ENCODE results near the gene TOR2A.

Gene TOR2A

GRCh38 chr9:127720031-127720864, 14.8 kb downstream of the TOR2A start:
- no peak for DNase-seq (ENCODE audit: low read depth)

GRCh38 chr9:127717766-127718165, 17.3 kb downstream of the TOR2A start:
- no peak for DNase-seq (ENCODE audit: low read depth)

- DNase-seq (ENCODE audit: low read depth): no peak
These were observed 18.7 kb downstream of the TOR2A start for GRCh38 chr9:127716412-127716811.

- DNase-seq (ENCODE audit: low read depth): peak; percentile 94
These were observed 19.4 kb downstream of the TOR2A start, which contains the start of the genes PTRH1 and TTC16 for GRCh38 chr9:127715470-127716337. PTRH1 (minus strand) TSS chr9:127715663; CDS start chr9:127715639, 24 bp downstream. TTC16 (plus strand) TSS chr9:127716079; CDS start chr9:127716146, 67 bp downstream.

- peak; percentile 12 for DNase-seq (ENCODE audit: low read depth)
These were observed 20.1 kb downstream of the TOR2A start for GRCh38 chr9:127714951-127715469.

GRCh38 chr9:127714020-127714750, 20.9 kb downstream of the TOR2A start:
- no peak for DNase-seq (ENCODE audit: low read depth)

- no peak for DNase-seq (ENCODE audit: low read depth)
These were observed 22.2 kb downstream of the TOR2A start for GRCh38 chr9:127712867-127713266.

- no peak for DNase-seq (ENCODE audit: low read depth)
These were observed 22.7 kb downstream of the TOR2A start for GRCh38 chr9:127712371-127712770.

- no peak for DNase-seq (ENCODE audit: low read depth)
These were observed 23.2 kb downstream of the TOR2A start for GRCh38 chr9:127711831-127712274.

- no peak for DNase-seq (ENCODE audit: low read depth)
These were observed 23.8 kb downstream of the TOR2A start for GRCh38 chr9:127711226-127711701.

GRCh38 chr9:127710204-127710783, 24.8 kb downstream of the TOR2A start:
- no peak for DNase-seq (ENCODE audit: low read depth)

GRCh38 chr9:127708952-127709587, 26.0 kb downstream of the TOR2A start:
- DNase-seq (ENCODE audit: low read depth): no peak

GRCh38 chr9:127707766-127708165, 27.3 kb downstream of the TOR2A start:
- DNase-seq (ENCODE audit: low read depth): no peak

GRCh38 chr9:127706836-127707241, 28.3 kb downstream of the TOR2A start, which contains the start of gene CFAP157:
CFAP157 (plus strand) TSS chr9:127706988; CDS start chr9:127707032, 44 bp downstream.
- no peak for DNase-seq (ENCODE audit: low read depth)

- no peak for DNase-seq (ENCODE audit: low read depth)
These were observed 29.3 kb downstream of the TOR2A start for GRCh38 chr9:127705577-127706379.

GRCh38 chr9:127703289-127703946, 31.7 kb downstream of the TOR2A start:
- DNase-seq (ENCODE audit: low read depth): no peak

- no peak for DNase-seq (ENCODE audit: low read depth)
These were observed 34.4 kb downstream of the TOR2A start for GRCh38 chr9:127700594-127701255.

GRCh38 chr9:127700140-127700539, 35.0 kb downstream of the TOR2A start:
- DNase-seq (ENCODE audit: low read depth): no peak

Measured in fibroblast of gingiva (primary cell).